ENCODE results near the gene BBIP1. TPM values are rescaled to one million over a fixed set of nuclear protein-coding genes. Genes with fewer than 3 reads are reported as not detected.

The BBIP1 gene
- total RNA-seq, 1 donor from 2014 or later = 33.6 TPM

DNA sequence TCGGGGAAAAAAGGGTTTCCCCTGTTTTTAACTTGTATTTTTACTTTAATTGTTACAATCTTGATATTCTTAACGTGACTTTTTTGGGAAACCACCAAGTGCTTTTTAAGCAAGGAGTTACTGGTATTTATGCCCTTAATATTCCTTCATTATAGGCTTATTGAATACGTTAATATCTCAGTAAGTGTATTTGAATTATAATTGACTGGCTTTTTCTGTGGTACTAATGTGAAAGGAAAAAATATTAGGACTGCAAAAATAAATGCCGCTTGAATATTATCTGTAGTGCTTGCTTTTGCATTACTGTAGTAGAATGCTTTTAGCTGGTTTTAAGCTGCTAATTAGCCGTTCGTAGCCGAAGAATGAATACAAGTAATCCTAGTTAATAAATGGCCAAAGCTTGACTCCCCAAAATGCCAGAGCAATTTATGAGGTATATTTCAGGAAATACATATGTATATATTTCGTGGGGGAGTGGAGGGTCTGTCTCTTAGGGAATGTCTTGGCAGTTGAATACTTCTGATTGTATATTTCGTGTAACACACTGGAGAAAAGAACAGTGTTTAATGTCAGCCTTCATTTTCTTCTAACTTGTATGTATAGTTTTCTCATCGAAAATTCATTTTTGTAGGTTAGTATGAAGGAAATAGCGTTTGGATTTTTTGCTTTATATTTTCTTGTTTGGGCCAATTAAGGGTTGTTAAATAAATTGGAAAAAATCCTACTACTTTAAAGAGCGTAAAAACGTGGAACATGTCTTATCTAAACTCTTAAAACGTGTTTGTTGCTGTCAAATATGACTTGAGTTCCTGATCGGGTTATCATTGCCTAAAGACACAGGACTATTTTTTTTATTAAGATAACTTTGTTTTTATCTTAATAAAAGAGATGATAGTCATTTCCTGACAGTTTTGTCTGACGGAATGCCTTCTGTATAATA lies 45.7 kb downstream of the BBIP1 start:
- Mint-ChIP-seq H3K9me3 (no peaks in the 10 kb centered on the region), H3K27me3 (ENCODE audit: low read depth) (no peaks in the 10 kb centered on the region), H3K36me3 (ENCODE audit: low read depth) (no peaks in the 10 kb centered on the region), H3K4me3 (peak overlapping the region; percentile 92), H3K4me1 (peaks cover 31% of the 10 kb centered on the region), H3K27ac (ENCODE audit: unreplicated experiment) (peak overlapping the region; percentile 94)
- DNase-seq (ENCODE audit: low read depth, low spot score) = no peak
- TF ChIP-seq, protein P1, sequence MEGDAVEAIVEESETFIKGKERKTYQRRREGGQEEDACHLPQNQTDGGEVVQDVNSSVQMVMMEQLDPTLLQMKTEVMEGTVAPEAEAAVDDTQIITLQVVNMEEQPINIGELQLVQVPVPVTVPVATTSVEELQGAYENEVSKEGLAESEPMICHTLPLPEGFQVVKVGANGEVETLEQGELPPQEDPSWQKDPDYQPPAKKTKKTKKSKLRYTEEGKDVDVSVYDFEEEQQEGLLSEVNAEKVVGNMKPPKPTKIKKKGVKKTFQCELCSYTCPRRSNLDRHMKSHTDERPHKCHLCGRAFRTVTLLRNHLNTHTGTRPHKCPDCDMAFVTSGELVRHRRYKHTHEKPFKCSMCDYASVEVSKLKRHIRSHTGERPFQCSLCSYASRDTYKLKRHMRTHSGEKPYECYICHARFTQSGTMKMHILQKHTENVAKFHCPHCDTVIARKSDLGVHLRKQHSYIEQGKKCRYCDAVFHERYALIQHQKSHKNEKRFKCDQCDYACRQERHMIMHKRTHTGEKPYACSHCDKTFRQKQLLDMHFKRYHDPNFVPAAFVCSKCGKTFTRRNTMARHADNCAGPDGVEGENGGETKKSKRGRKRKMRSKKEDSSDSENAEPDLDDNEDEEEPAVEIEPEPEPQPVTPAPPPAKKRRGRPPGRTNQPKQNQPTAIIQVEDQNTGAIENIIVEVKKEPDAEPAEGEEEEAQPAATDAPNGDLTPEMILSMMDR (conservative IDR thresholded peaks at IDR 0.05) = no peak

- Mint-ChIP-seq H3K36me3 (ENCODE audit: low read depth) (no peaks in the 10 kb centered on the region), H3K4me3 (peak overlapping the region; percentile 92), H3K4me1 (peaks cover 35% of the 10 kb centered on the region), H3K27ac (ENCODE audit: unreplicated experiment) (peak overlapping the region; percentile 90), H3K9me3 (no peaks in the 10 kb centered on the region), H3K27me3 (ENCODE audit: low read depth) (no peaks in the 10 kb centered on the region)
- DNase-seq (ENCODE audit: low read depth, low spot score) = peak; percentile 74
- TF ChIP-seq, protein P1 (conservative IDR thresholded peaks at IDR 0.05) = no peak
Observed at GRCh38 chr10:110872145-110872983, 46.6 kb downstream of the BBIP1 start.

GRCh38 chr10:110871298-110872084 lies 47.5 kb downstream of the BBIP1 start, which contains the start of gene PDCD4:
PDCD4 (plus strand) TSS chr10:110871928; CDS start chr10:110876028, 4,100 bp downstream.
- Mint-ChIP-seq H3K36me3 (ENCODE audit: low read depth) (no peaks in the 10 kb centered on the region), H3K4me3 (peak within 1 kb of the TSS; percentile 95), H3K27ac (ENCODE audit: unreplicated experiment) (peak within 1 kb of the TSS; percentile 90), H3K4me1 (peaks cover 35% of the 10 kb centered on the region), H3K9me3 (no peaks in the 10 kb centered on the region), H3K27me3 (ENCODE audit: low read depth) (no peaks in the 10 kb centered on the region)
- TF ChIP-seq, protein P1 (conservative IDR thresholded peaks at IDR 0.05) = no peak
- DNase-seq (ENCODE audit: low read depth, low spot score) = peak; percentile 100

DNA sequence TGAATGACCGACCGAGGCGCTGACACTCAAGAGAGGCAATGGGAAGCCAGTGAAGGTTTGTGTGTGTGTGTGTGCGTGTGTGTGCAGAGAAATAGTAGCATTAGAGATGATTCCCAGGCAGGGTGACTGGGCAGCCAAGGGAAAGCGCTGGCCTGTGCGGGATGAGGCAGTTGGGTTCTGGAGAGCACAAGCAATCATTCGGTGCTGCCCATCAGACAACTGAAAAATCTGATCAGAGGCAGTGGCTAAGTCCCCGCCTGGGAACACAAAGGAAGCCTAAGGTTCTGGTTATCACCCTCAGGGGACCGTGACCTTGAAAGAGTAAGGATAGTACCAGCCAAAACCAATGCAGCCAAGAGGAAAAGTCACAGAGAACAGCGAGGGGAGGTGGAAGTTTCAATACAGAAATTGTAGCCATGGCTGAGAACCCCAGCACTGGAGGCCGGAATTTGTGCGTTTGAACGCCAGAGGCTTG lies 48.1 kb downstream of the BBIP1 start:
- Mint-ChIP-seq H3K9me3 (no peaks in the 10 kb centered on the region), H3K4me1 (peaks cover 37% of the 10 kb centered on the region), H3K36me3 (ENCODE audit: low read depth) (no peaks in the 10 kb centered on the region), H3K27me3 (ENCODE audit: low read depth) (no peaks in the 10 kb centered on the region), H3K27ac (ENCODE audit: unreplicated experiment) (peak overlapping the region; percentile 87), H3K4me3 (peak overlapping the region; percentile 95)
- TF ChIP-seq, protein P1 (conservative IDR thresholded peaks at IDR 0.05) = no peak
- no peak for DNase-seq (ENCODE audit: low read depth, low spot score)

- Mint-ChIP-seq H3K36me3 (ENCODE audit: low read depth) (no peaks in the 10 kb centered on the region), H3K27me3 (ENCODE audit: low read depth) (no peaks in the 10 kb centered on the region), H3K9me3 (no peaks in the 10 kb centered on the region), H3K4me1 (peaks cover 52% of the 10 kb centered on the region), H3K4me3 (peak overlapping the region; percentile 36), H3K27ac (ENCODE audit: unreplicated experiment) (no peak overlapping the region)
- no peak for DNase-seq (ENCODE audit: low read depth, low spot score)
- TF ChIP-seq, protein P1 (conservative IDR thresholded peaks at IDR 0.05) = no peak
Observed at GRCh38 chr10:110868981-110869380, 50.0 kb downstream of the BBIP1 start.
